ENCODE results near the gene PRND. TPM values are rescaled to one million over a fixed set of nuclear protein-coding genes. Genes with fewer than 3 reads are reported as not detected.
"Not testable (repeated sequence)": the region's sequence is repeated elsewhere in the genome, so short reads cannot be mapped to it uniquely, and the experiment has no call there.

Gene PRND
- total RNA-seq, 1 donor from 2014 or later: not detected

DNA sequence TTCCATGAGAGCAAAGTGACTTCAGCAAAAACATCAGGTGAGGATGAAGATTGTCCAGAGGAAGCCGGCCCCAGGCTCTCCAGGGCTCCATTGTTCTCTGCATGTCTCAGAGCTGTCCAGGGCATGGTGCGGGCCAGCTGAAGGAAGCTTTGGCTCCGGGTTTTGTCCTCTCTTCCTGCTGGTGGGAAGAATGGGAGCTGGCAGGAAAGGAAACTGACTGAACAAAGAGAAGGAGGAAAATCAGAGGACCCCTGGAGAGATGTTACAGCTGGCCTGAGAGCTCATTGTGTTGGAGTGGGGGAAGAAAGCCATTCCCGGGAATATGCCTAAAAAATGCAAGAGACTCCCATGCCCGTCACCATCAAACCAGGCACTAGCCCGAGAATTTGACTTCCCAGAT is 27.1 kb downstream of the PRND start:
- TF ChIP-seq, protein P1, sequence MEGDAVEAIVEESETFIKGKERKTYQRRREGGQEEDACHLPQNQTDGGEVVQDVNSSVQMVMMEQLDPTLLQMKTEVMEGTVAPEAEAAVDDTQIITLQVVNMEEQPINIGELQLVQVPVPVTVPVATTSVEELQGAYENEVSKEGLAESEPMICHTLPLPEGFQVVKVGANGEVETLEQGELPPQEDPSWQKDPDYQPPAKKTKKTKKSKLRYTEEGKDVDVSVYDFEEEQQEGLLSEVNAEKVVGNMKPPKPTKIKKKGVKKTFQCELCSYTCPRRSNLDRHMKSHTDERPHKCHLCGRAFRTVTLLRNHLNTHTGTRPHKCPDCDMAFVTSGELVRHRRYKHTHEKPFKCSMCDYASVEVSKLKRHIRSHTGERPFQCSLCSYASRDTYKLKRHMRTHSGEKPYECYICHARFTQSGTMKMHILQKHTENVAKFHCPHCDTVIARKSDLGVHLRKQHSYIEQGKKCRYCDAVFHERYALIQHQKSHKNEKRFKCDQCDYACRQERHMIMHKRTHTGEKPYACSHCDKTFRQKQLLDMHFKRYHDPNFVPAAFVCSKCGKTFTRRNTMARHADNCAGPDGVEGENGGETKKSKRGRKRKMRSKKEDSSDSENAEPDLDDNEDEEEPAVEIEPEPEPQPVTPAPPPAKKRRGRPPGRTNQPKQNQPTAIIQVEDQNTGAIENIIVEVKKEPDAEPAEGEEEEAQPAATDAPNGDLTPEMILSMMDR (IDR thresholded peaks at IDR 0.05; ENCODE audit: insufficient read depth, low read length, poor library complexity, severe bottlenecking): no peak
- peaks cover 5% of the 10 kb centered on the region for H3K27me3 ChIP-seq (ENCODE audit: control insufficient read depth, insufficient read depth, low read length)
- no peak overlapping the region for H3K4me3 ChIP-seq (ENCODE audit: low read depth, low read length)

DNA sequence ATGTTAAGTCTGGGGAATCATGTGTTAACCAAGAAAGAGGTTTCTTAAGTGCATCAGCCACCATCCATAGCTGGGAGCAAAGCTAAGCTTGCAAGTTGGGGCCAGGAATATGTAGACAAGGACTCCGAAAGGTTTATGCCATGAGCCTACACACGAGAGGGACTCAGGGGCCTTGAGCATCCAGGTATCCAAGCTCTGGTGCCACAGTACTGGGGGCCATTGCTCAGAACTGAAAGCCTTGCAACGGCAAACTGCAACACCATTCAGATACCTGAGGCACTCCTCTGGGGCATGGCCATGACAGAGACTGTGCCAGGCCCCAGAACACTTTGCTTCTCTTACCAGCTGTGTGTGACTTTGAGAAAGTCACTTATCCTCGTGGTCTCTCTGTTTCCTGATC is 27.6 kb downstream of the PRND start:
- Histone ChIP-seq H3K27me3 (ENCODE audit: control insufficient read depth, insufficient read depth, low read length) (peaks cover 5% of the 10 kb centered on the region), H3K4me3 (ENCODE audit: low read depth, low read length) (no peak overlapping the region), H3K36me3 (ENCODE audit: control insufficient read depth, insufficient read depth, low read length) (no peaks in the 10 kb centered on the region)
- DNase-seq (ENCODE audit: low read depth): no peak
- TF ChIP-seq, protein P1 (IDR thresholded peaks at IDR 0.05; ENCODE audit: insufficient read depth, low read length, poor library complexity, severe bottlenecking): no peak

More for the DNA sequence above, 27.1 kb downstream of the PRND start:
- H3K36me3 ChIP-seq (ENCODE audit: control insufficient read depth, insufficient read depth, low read length): no peaks in the 10 kb centered on the region
- no peak for DNase-seq (ENCODE audit: low read depth)

DNA sequence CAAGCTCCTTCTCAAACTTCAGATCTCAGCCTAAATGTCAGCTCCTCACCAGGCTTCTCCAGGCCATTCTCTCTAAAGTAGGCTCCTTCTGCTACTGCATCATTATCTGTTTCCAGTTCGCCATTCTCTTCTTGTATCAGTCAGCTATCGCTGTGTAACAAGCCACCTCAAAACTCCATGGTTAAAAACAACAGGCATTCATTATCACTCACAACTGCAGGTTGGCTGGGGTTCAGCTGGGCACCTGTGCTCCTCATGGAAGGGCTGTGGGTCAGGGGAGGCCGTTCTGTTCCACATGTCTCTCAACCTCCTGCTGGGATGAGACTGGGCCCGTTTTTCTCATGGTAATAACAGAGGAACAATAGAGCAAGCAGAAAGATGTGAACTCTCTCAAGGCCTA is 28.7 kb downstream of the PRND start:
- Histone ChIP-seq H3K4me3 (ENCODE audit: low read depth, low read length) (no peak overlapping the region), H3K36me3 (ENCODE audit: control insufficient read depth, insufficient read depth, low read length) (no peaks in the 10 kb centered on the region), H3K27me3 (ENCODE audit: control insufficient read depth, insufficient read depth, low read length) (peaks cover 5% of the 10 kb centered on the region)
- TF ChIP-seq, protein P1 (IDR thresholded peaks at IDR 0.05; ENCODE audit: insufficient read depth, low read length, poor library complexity, severe bottlenecking): no peak
- no peak for DNase-seq (ENCODE audit: low read depth)

DNA sequence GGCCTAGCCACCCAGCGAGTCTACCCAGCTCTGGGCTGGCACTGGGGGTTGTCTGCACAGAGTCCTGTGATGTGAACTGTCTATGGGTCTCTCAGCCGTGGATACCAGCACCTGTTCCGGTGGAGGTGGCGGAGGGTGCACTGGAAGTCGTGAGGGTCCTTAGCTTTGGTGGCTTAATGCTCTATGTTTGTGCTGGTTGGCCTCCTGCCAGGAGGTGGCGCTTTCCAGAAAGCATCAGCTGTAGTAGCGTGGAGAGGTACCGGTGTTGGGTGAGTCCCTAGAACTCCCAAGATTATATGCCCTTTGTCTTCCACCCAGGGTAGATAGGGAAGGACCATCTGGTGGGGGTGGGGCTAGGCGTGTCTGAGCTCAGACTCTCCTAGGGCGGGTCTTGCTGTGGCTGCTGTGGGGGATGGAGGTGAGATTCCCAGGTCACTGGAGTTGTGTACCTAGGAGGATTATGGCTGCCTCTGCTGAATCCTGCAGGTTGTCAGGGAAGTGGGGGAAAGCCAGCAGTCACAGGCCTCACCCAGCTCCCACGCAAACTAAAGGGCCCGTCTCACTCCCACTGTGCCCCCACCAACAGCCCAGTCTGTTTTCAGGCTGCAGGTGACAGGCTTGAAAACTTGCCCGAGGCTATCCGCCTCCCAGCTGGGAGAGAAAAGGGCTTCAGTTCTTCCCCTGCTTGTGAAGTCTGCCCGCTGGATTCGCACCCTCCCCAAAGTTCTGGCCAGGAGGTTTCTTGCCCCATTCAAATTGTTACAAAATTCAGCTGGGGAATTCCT is 37.6 kb downstream of the PRND start:
- H3K4me3 ChIP-seq (ENCODE audit: low read depth, low read length); DNase-seq (ENCODE audit: low read depth): not testable (repeated sequence)
- TF ChIP-seq, protein P1 (IDR thresholded peaks at IDR 0.05; ENCODE audit: insufficient read depth, low read length, poor library complexity, severe bottlenecking): peak; percentile 41

DNA sequence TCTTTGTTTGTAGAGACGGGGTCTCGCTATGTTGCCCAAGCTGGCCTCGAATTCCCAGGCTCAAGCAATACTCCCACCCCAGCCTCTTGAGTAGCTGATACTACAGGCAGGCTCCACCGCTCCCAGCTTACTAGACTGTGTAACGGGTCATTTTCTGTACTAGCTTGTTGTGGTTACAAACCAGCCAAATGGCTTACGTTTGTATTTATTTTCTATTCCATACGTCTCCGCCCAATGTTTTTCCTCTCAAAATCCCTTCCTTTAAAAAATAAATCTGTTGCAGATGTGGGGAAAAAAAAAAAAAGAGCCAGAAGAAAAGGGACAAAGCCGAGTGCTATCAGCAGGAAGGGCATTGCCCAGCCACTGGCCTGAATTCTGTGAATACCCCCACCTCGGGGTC is 41.6 kb downstream of the PRND start:
- no peak for DNase-seq (ENCODE audit: low read depth)
- Histone ChIP-seq H3K36me3 (ENCODE audit: control insufficient read depth, insufficient read depth, low read length) (no peaks in the 10 kb centered on the region), H3K4me3 (ENCODE audit: low read depth, low read length) (no peak overlapping the region), H3K27me3 (ENCODE audit: control insufficient read depth, insufficient read depth, low read length) (no peaks in the 10 kb centered on the region)
- TF ChIP-seq, protein P1 (IDR thresholded peaks at IDR 0.05; ENCODE audit: insufficient read depth, low read length, poor library complexity, severe bottlenecking): no peak

More for the DNA sequence above, 37.6 kb downstream of the PRND start:
- not testable (repeated sequence) for H3K36me3 ChIP-seq (ENCODE audit: control insufficient read depth, insufficient read depth, low read length); H3K27me3 ChIP-seq (ENCODE audit: control insufficient read depth, insufficient read depth, low read length)

Measured in kidney epithelial cell (primary cell).